Measurements from ENCODE around the gene TPGS2. TPM values are rescaled to one million over a fixed set of nuclear protein-coding genes. Genes with fewer than 3 reads are reported as not detected.

TPGS2 gene
- polyA plus RNA-seq, 1 of the 3 experiments (the other 2 are of a cell fraction) = 235 TPM

DNA sequence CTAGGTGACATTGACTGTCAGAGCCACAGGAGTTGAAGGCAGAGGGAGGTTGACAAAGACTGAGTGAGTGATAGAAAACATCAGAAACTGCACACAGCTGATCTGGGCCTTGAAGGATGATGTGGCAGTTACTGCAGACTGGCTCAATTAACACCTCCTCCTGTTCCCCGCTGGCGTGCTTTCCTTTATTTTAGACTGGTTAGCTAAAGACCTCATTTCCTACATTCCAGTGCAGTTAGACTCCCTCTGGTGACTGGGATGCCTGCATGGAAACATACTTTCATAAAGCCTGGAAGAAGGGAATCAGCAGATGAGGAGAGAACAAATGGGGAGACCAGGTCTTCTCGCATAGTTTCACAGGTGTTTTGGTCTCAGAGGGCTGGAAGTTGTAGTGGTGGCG lies 7.1 kb downstream of the TPGS2 start:
- Histone ChIP-seq H3K79me2 (ENCODE audit: insufficient read depth) (peaks cover 48% of the 10 kb centered on the region; the same call in 1 of the 2 replicates), H3K4me1 (ENCODE audit: control insufficient read depth in 1 of 2, insufficient read depth in 2 of 2, low read depth in 1 of 2, low read length in 1 of 2) (no peaks in the 10 kb centered on the region), H2AFZ (ENCODE audit: low read depth) (no peak overlapping the region), H3K4me2 (no peak overlapping the region), H3K9me2 (no peaks in the 10 kb centered on the region), H3K9me3 (no peaks in the 10 kb centered on the region), H3F3A (replicated peaks; ENCODE audit: insufficient read depth) (no peaks in the 10 kb centered on the region), H3K27ac (ENCODE audit: low read depth in 2 of 2, low read length in 1 of 2) (no peak overlapping the region), H3K36me3 (replicated peaks in 1 of 2; ENCODE audit: control insufficient read depth in 1 of 2, insufficient read depth in 2 of 2, low read length in 1 of 2) (peaks cover 21 to 45% of the 10 kb centered on the region in 2 experiments), H4K20me1 (ENCODE audit: insufficient read depth) (no peaks in the 10 kb centered on the region), H3K4me3 (ENCODE audit: low read depth in 2 of 2, low read length in 1 of 2) (no peak overlapping the region), H3K27me3 (ENCODE audit: insufficient read depth) (no peaks in the 10 kb centered on the region), H3K9ac (no peak overlapping the region)
- no peak for DNase-seq
- TF ChIP-seq TEAD4 (IDR thresholded peaks at IDR 0.05; ENCODE audit: borderline replicate concordance, insufficient read depth) = no peak
- no peak for TF ChIP-seq EZH2phosphoT487 (IDR thresholded peaks at IDR 0.05; ENCODE audit: borderline replicate concordance, low read depth)
- no peak for TF ChIP-seq USF1 (IDR thresholded peaks at IDR 0.05; ENCODE audit: borderline replicate concordance, low read depth)
- TF ChIP-seq RCOR1 (IDR thresholded peaks at IDR 0.05; ENCODE audit: low read length) = no peak
- TF ChIP-seq, protein P1, sequence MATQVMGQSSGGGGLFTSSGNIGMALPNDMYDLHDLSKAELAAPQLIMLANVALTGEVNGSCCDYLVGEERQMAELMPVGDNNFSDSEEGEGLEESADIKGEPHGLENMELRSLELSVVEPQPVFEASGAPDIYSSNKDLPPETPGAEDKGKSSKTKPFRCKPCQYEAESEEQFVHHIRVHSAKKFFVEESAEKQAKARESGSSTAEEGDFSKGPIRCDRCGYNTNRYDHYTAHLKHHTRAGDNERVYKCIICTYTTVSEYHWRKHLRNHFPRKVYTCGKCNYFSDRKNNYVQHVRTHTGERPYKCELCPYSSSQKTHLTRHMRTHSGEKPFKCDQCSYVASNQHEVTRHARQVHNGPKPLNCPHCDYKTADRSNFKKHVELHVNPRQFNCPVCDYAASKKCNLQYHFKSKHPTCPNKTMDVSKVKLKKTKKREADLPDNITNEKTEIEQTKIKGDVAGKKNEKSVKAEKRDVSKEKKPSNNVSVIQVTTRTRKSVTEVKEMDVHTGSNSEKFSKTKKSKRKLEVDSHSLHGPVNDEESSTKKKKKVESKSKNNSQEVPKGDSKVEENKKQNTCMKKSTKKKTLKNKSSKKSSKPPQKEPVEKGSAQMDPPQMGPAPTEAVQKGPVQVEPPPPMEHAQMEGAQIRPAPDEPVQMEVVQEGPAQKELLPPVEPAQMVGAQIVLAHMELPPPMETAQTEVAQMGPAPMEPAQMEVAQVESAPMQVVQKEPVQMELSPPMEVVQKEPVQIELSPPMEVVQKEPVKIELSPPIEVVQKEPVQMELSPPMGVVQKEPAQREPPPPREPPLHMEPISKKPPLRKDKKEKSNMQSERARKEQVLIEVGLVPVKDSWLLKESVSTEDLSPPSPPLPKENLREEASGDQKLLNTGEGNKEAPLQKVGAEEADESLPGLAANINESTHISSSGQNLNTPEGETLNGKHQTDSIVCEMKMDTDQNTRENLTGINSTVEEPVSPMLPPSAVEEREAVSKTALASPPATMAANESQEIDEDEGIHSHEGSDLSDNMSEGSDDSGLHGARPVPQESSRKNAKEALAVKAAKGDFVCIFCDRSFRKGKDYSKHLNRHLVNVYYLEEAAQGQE (IDR thresholded peaks at IDR 0.05; ENCODE audit: low read depth, low read length) = no peak
- no peak for TF ChIP-seq FOXM1 (IDR thresholded peaks at IDR 0.05; ENCODE audit: low read depth)
- TF ChIP-seq FOSL2 (IDR thresholded peaks at IDR 0.05; ENCODE audit: borderline replicate concordance, low read depth) = no peak
- TF ChIP-seq PBX3 (IDR thresholded peaks at IDR 0.05) = no peak
- TF ChIP-seq MEF2A (IDR thresholded peaks at IDR 0.05; ENCODE audit: borderline replicate concordance, low read depth) = no peak
- no peak for TF ChIP-seq TAF1 (IDR thresholded peaks at IDR 0.05; ENCODE audit: borderline replicate concordance, low read depth, low read length)
- no peak for TF ChIP-seq ELF1 (IDR thresholded peaks at IDR 0.05)
- ChIA-PET CTCF (interaction anchor here (2.0 kb wide), 1 partner anchor 12 kb away, joined by 6 read pairs; no protein-coding TSS in a partner anchor), POLR2A (no interaction called here)
- 98% methylated on average over 4 of the region's 4 CpGs for WGBS (ENCODE audit: low lambda C conversion rate)

DNA sequence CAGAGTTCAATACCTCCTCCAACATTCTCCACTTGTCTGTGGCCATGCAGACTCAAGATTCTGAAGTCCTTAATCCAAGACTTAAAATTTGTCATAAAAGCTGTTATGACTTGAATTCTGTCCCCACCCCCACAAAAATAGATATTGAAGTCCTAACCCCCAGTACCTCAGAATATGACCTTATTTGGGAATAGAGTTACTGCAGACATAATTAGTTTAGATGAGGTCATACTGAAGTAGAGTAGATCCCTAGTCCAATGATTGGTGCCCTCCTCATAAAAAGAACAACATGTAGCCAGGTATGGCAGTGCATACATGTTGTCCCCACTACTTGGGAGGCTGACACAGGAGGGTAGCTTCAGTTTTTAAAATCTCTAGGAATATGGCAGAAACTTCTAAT lies 9.2 kb downstream of the TPGS2 start:
- H3K9ac ChIP-seq = no peak overlapping the region
- H3K9me3 ChIP-seq = no peaks in the 10 kb centered on the region
- no peaks in the 10 kb centered on the region for H3K27me3 ChIP-seq (ENCODE audit: insufficient read depth)
- H3K4me2 ChIP-seq = no peak overlapping the region
- H3K79me2 ChIP-seq (ENCODE audit: insufficient read depth) = peaks cover 27% of the 10 kb centered on the region; the same call in 1 of the 2 replicates
- no peaks in the 10 kb centered on the region for H4K20me1 ChIP-seq (ENCODE audit: insufficient read depth)
- CTCF ChIA-PET = interaction anchor here (1.0 to 1.8 kb wide), 4 partner anchors 9 to 535 kb away, joined by 4 to 7 read pairs (median 6); partner anchors contain the start of genes KIAA1328 and TPGS2
- TF ChIP-seq TAF1 (IDR thresholded peaks at IDR 0.05; ENCODE audit: borderline replicate concordance, low read depth, low read length) (no peak), CHD2 (IDR thresholded peaks at IDR 0.05; ENCODE audit: low read length, partially characterized antibody) (no peak), TCF12 (IDR thresholded peaks at IDR 0.05) (no peak)
- peaks cover 21 to 62% of the 10 kb centered on the region in 2 experiments for H3K36me3 ChIP-seq (replicated peaks in 1 of 2; ENCODE audit: control insufficient read depth in 1 of 2, insufficient read depth in 2 of 2, low read length in 1 of 2)
- no peak overlapping the region for H3K4me3 ChIP-seq (ENCODE audit: low read depth in 2 of 2, low read length in 1 of 2)
- no peak for DNase-seq
- no peaks in the 10 kb centered on the region; a peak in 1 of 4 replicates for H3K4me1 ChIP-seq (ENCODE audit: control insufficient read depth in 1 of 2, insufficient read depth in 2 of 2, low read depth in 1 of 2, low read length in 1 of 2)
- no peaks in the 10 kb centered on the region for H3F3A ChIP-seq (replicated peaks; ENCODE audit: insufficient read depth)
- POLR2A ChIA-PET = no interaction called here
- no peaks in the 10 kb centered on the region for H3K9me2 ChIP-seq
- H3K27ac ChIP-seq (ENCODE audit: low read depth in 2 of 2, low read length in 1 of 2) = no peak overlapping the region
- H2AFZ ChIP-seq (ENCODE audit: low read depth) = no peak overlapping the region

Data from SK-N-SH (cell line).